WTC11 (cell line): ENCODE measurements around the gene PKNOX1.
"Not testable (repeated sequence)": the region's sequence is repeated elsewhere in the genome, so short reads cannot be mapped to it uniquely, and the experiment has no call there.

Experiments used
- ELF4 ChIP-seq: sonication (generic); formaldehyde crosslinking; IDR thresholded peaks from 2 replicates; pipeline ENCODE4 v1.8.1; 2022; ENCODE audit warnings: low read depth, mild to moderate bottlenecking, moderate library complexity, missing genetic modification reagents
- RORB ChIP-seq: fragments of 250-450 bp; sonication (Bioruptor Pico); IDR thresholded peaks from 2 replicates; pipeline ENCODE4 v1.9.0; 2021; ENCODE audit warnings: mild to moderate bottlenecking
- ZNF396 ChIP-seq: fragments of 250-450 bp; sonication (Bioruptor Pico); IDR thresholded peaks from 2 replicates; pipeline ENCODE4 v1.8.0; 2021; ENCODE audit warnings: mild to moderate bottlenecking, moderate library complexity, borderline replicate concordance
- TF ChIP-seq, protein P1 (sequence below): fragments of 250-450 bp; sonication (Bioruptor Pico); IDR thresholded peaks from 2 replicates; pipeline ENCODE4 v2.1.2; 2022; ENCODE audit warnings: mild to moderate bottlenecking, moderate library complexity
- TF ChIP-seq, protein P2 (sequence below): sonication (generic); formaldehyde crosslinking; conservative IDR thresholded peaks from 2 replicates; pipeline ENCODE4 v1.8.1; 2022; ENCODE audit warnings: mild to moderate bottlenecking, missing genetic modification reagents
- TF ChIP-seq, protein P3 (sequence below): fragments of 200-600 bp; IDR thresholded peaks from 2 replicates; pipeline ENCODE4 v1.8.0; 2022; ENCODE audit warnings: antibody characterized with exemption

DNA sequence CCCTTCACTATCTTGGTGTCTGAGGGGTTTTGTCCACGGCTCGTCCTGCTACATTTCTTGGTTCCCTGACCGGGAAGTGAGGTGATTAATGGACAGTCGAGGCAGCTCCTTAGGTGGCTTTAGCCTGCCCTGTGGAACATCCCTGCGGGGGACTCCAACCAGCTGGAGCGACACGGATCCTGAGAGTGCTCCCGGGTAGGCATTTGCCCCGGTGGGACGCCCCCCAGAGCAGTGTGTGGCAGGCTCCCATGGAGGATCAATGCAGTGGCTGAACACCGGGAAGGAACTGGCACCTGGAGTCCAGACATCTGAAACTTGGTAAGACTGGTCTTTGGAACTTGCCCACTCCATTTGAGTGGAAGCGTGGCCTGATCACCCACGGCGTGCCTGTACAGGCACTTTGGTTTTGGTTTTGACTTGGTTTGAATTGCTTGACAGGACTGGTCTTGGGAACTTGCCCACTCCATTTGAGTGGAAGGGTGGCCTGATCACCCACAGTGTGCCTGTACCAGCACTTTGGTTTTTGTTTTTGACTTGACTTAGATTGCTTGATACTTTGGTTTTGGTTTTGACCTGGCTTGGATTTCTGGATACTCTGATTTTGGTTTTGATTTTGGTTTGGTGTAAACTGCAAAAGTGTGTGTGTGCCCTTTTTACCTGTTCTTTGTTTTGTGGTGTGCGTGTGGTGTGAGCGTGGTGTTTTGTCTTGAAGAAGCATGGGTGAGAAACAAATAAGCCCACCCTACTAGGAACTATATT lies 41.8 kb upstream of the PKNOX1 start:
- not testable (repeated sequence) for TF ChIP-seq ZNF396, ELF4, RORB (CRISPR knock-in tag)
- TF ChIP-seq, protein P1, sequence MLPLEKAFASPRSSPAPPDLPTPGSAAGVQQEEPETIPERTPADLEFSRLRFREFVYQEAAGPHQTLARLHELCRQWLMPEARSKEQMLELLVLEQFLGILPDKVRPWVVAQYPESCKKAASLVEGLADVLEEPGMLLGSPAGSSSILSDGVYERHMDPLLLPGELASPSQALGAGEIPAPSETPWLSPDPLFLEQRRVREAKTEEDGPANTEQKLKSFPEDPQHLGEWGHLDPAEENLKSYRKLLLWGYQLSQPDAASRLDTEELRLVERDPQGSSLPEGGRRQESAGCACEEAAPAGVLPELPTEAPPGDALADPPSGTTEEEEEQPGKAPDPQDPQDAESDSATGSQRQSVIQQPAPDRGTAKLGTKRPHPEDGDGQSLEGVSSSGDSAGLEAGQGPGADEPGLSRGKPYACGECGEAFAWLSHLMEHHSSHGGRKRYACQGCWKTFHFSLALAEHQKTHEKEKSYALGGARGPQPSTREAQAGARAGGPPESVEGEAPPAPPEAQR, result not testable (repeated sequence)
- TF ChIP-seq, protein P2, sequence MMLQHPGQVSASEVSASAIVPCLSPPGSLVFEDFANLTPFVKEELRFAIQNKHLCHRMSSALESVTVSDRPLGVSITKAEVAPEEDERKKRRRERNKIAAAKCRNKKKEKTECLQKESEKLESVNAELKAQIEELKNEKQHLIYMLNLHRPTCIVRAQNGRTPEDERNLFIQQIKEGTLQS, result not testable (repeated sequence)
- TF ChIP-seq, protein P3, sequence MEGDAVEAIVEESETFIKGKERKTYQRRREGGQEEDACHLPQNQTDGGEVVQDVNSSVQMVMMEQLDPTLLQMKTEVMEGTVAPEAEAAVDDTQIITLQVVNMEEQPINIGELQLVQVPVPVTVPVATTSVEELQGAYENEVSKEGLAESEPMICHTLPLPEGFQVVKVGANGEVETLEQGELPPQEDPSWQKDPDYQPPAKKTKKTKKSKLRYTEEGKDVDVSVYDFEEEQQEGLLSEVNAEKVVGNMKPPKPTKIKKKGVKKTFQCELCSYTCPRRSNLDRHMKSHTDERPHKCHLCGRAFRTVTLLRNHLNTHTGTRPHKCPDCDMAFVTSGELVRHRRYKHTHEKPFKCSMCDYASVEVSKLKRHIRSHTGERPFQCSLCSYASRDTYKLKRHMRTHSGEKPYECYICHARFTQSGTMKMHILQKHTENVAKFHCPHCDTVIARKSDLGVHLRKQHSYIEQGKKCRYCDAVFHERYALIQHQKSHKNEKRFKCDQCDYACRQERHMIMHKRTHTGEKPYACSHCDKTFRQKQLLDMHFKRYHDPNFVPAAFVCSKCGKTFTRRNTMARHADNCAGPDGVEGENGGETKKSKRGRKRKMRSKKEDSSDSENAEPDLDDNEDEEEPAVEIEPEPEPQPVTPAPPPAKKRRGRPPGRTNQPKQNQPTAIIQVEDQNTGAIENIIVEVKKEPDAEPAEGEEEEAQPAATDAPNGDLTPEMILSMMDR, result not testable (repeated sequence)
